Panc1 (cell line): Measurements from ENCODE around the gene MAD1L1.

ENCODE experiments used
- CTCF ChIP-seq: fragments of 450-650 bp; IDR thresholded peaks from 2 replicates; pipeline ENCODE4 v1.5.1; 2017; ENCODE audit warnings: mild to moderate bottlenecking
- POLR2AphosphoS5 ChIP-seq: IDR thresholded peaks from 2 replicates; pipeline ENCODE4 v1.6.1; 2012; ENCODE audit warnings: mild to moderate bottlenecking, low read depth, low read length, moderate library complexity
- SIN3A ChIP-seq: IDR thresholded peaks from 2 replicates; pipeline ENCODE4 v1.6.1; 2012; ENCODE audit warnings: low read depth, mild to moderate bottlenecking, low read length, moderate library complexity, borderline replicate concordance; ENCODE audit not compliant: insufficient read depth
- TCF7L2 ChIP-seq: IDR thresholded peaks from 2 replicates; pipeline ENCODE4 v1.6.1; 2011; ENCODE audit warnings: mild to moderate bottlenecking, low read depth, low read length, inconsistent platforms

GRCh38 chr7:2066251-2066919 lies 166.4 kb downstream of the MAD1L1 start:
- no peak for TF ChIP-seq CTCF
- TF ChIP-seq POLR2AphosphoS5 = no peak
- TF ChIP-seq SIN3A = no peak
- no peak for TF ChIP-seq TCF7L2
